GM21619 (cell line): ENCODE data around the gene THSD7B.

Experiments used
- ATAC-seq: cut with Tn5 transposase; IDR thresholded peaks from one replicate; pipeline ENCODE4 v1.9.1; 2021; ENCODE audit not compliant: unreplicated experiment

The THSD7B gene

DNA sequence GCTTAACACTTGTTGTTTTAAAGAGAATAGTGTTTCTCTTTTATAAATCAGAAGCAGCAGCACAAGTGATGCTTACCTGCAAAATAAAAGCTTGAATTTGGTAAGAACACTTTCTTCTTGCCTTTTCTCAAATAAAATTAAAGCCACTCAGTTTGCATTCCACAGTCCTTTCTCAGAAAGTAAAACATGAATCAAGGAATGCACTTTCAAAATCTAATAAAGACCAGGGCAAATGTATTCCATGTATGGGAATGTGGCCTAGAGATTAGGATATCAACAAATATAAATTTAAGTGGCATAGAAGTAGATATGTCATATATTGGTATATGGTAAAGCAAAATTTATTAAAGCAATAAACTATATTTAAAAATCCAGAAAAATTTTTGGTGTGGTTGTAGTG is 352.8 kb downstream of the THSD7B start:
- ATAC-seq: no peak

DNA sequence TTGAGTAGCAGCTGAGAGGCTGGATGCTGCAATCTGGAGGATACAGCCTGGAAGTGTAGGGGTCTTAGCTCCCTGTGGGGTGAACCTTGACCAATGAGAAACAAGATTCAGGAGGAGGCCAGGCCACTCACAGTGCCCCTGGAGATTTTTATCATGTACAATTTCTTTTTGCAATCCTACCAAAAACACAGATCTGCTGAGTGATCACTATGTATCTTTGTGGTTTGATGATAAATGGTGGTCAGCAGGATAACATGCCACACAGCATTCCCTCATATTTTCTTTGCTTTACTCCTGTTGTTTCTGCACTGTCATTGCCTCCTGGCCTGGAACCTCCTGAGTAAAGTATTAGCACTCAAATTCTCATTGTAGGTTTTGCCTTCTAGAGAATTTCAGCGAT is 357.9 kb downstream of the THSD7B start:
- no peak for ATAC-seq

GRCh38 chr2:137133225-137133624 is 367.9 kb downstream of the THSD7B start:
- ATAC-seq: no peak

GRCh38 chr2:137138263-137138662 is 372.9 kb downstream of the THSD7B start:
- ATAC-seq: no peak

DNA sequence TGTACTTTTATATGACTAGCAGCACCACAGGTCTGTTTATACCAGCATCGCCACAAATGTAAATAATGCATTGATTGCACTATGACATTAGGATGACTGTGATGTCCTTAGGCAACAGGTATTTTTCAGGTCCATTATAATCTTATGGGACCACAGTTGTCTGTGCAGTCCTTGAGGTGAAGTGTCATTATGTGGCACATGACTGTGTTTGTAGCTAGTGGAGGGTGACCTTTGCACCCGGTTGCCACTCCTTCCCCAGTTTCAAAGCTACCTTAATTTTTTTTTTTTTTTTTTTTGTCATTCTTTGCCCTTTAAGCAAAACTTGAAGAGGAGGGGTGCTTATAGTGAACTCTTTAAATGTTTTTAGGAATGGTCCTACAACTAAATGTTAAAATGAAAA is 386.4 kb downstream of the THSD7B start:
- no peak for ATAC-seq

DNA sequence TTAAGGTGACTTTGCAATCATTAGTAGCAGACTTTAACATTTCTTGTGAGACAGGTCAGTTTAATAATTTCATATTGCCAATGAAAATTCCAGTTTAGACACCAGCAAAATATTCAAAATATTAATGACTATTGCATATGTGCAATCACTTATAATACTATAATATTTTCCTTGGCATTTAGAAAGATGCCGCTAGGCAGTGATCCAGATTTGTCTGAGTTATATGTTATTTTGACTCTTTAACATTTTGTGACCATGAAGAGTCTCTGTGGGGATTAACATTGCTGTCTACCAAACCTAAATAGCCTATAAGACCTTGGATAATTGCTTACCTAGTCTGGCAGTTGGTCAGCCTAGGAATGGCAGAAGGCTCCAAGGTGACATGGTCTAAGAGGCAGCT is 389.6 kb downstream of the THSD7B start:
- no peak for ATAC-seq

DNA sequence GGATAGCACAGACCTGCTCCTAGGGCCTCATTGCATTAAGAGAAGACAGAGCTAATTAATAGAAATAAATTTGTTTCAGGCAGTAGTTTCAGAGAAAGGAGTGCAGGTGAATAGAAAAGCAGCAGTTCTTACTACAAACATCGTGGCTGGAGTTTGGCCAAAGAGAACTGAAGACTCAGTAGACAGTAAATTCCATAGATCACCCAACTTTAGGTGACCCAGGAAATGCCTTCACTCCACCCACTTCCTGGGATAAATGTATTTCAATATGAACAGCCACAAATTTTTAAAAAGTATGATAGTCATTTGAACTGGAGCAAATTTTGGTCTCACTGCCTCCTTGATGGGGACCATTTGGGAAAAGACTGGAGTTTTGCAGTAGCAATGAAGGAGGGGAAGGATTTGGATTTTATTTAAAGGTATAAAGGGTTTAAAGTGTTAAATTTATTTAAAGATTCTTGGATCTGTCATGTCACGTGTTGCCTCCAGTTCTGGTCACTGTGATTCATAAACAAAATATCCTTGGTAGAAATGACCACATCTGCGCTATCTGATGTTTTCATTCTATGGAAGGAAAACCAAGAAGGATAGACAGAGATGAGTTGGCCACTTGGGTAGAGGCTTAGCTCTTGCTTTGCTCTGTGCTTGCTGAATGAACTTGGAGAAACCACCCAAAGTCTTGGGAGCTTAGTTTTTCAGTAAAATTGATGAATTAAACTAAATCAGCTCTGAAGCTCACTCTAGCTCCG is 390.2 kb downstream of the THSD7B start:
- no peak for ATAC-seq

- no peak for ATAC-seq
These were observed 391.0 kb downstream of the THSD7B start for GRCh38 chr2:137156221-137156844.

- no peak for ATAC-seq
These were observed 392.5 kb downstream of the THSD7B start for GRCh38 chr2:137157851-137158250.

DNA sequence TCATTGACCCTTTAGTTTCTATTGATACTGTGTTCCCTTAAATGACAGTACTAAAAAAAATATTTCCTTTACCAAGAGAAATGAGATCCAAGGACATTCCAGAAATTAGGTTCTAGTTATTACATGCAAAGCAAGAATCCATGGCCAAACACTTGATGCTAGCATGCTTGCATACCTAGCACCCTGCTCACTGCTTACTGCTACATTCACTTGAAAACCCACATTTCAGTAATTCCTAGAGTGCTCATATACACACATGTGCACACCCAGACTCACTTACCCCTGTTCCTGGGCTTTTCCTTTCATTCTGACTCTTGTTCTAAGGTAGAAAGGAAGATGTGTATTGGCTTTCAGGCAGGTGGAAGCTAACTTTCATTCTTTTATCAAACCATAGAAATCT is 395.9 kb downstream of the THSD7B start:
- ATAC-seq: no peak

- no peak for ATAC-seq
These were observed 400.6 kb downstream of the THSD7B start for GRCh38 chr2:137165968-137166367.

DNA sequence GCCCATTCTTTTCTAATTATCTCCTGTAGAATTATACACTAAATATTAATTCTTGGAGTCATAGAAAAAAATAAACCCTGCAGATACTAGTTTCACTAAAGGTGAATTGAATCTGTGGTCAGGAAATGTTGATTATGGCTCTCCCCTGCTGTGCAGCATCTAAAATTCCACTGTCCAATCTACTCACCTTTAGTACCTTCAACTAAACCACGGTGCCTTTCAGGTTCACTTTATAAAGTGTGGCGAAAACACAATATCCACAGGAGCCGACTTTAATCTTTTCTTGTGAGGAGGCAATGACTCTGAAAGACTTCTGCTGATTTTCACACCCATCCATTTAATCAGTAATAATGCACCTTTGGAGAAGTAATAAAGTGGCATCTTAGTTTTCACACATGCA is 402.3 kb downstream of the THSD7B start:
- no peak for ATAC-seq

- ATAC-seq: no peak
These were observed 403.2 kb downstream of the THSD7B start for GRCh38 chr2:137168552-137168951.

DNA sequence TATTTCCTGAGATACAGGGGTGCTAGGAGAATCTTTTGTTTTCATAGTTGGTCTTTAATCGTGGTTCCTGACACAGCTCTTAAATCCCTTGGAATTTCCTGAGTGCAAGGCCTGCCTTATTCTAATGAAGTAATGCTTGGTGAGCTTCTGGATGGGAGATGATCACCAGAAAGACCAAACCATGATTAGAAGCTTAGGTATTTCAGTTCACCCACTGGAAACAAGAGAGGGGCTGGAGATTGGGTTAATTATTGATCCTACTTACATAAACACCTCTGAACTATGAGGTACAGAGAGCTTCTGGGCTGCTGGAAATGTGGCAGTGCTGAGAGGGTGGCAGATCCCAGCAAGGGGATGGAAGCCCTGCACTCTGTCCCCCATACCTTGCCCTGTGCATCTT is 406.8 kb downstream of the THSD7B start:
- no peak for ATAC-seq

DNA sequence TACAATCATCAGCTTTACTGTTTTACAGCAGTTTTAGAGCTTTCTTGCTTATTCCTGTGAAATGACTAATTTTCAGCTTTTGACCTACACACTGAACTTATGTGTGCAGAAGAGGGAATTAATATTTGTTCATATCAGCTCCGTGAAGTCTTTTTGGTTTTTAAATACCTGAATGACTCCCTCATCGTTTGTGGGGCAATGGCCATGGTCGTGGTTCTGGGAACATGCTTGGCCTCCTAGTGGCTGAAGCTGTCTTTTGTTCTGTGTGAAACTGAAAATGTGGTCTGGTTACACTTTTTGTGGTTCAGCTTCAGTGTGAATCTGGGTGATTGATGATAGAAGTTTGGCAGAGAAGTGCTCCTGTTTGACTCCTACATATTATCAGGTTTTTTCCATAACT is 408.1 kb downstream of the THSD7B start:
- peak; percentile 96 for ATAC-seq

- no peak for ATAC-seq
These were observed 409.9 kb downstream of the THSD7B start for GRCh38 chr2:137175246-137175645.

- no peak for ATAC-seq
These were observed 413.6 kb downstream of the THSD7B start for GRCh38 chr2:137178951-137179377.

GRCh38 chr2:137179542-137179941 is 414.2 kb downstream of the THSD7B start:
- ATAC-seq: no peak

- ATAC-seq: no peak
These were observed 414.7 kb downstream of the THSD7B start for GRCh38 chr2:137180012-137180411.

- no peak for ATAC-seq
These were observed 416.0 kb downstream of the THSD7B start for GRCh38 chr2:137181370-137181769.

- no peak for ATAC-seq
These were observed 416.7 kb downstream of the THSD7B start for GRCh38 chr2:137182071-137182470.

GRCh38 chr2:137183206-137183898 is 418.0 kb downstream of the THSD7B start:
- ATAC-seq: no peak
